ENCODE results near the gene MAPK8IP1.

MAPK8IP1 gene

GRCh38 chr11:45922425-45923082, 37.1 kb downstream of the MAPK8IP1 start, which contains the start of gene LARGE2:
TSS of gene LARGE2 (plus strand) at chr11:45922656. CDS start at chr11:45922883, 227 bp downstream.
- no peak for TF ChIP-seq CTCF (IDR thresholded peaks at IDR 0.05; ENCODE audit: insufficient read depth, low read length)
- TF ChIP-seq SPI1 (IDR thresholded peaks at IDR 0.05; ENCODE audit: borderline replicate concordance, low read depth): no peak
- no peak for TF ChIP-seq GABPA (IDR thresholded peaks at IDR 0.05; ENCODE audit: low read depth)
- Histone ChIP-seq H3K4me3 (replicated peaks; ENCODE audit: insufficient read depth, low read length) (no peak within 1 kb of the TSS), H3K27me3 (ENCODE audit: insufficient read depth, poor library complexity, severe bottlenecking) (peaks cover 18% of the 10 kb centered on the region), H3K27ac (replicated peaks) (no peak within 1 kb of the TSS)
- no peak for DNase-seq (ENCODE audit: low read depth in 1 of 2, low spot score in 1 of 2)

- no peak for DNase-seq (ENCODE audit: low read depth in 1 of 2, low spot score in 1 of 2)
- no peak overlapping the region for H3K4me3 ChIP-seq (replicated peaks; ENCODE audit: insufficient read depth, low read length)
- TF ChIP-seq POLR2AphosphoS5 (IDR thresholded peaks at IDR 0.05; ENCODE audit: low read depth): no peak
- no peak for TF ChIP-seq REST (IDR thresholded peaks at IDR 0.05; ENCODE audit: insufficient replicate concordance, low read depth)
- no peak for TF ChIP-seq SPI1 (IDR thresholded peaks at IDR 0.05; ENCODE audit: borderline replicate concordance, low read depth)
- no peak for TF ChIP-seq CTCF (IDR thresholded peaks at IDR 0.05; ENCODE audit: insufficient read depth, low read length)
- no peak for TF ChIP-seq GABPA (IDR thresholded peaks at IDR 0.05; ENCODE audit: low read depth)
- no peak overlapping the region for H3K27ac ChIP-seq (replicated peaks)
- H3K27me3 ChIP-seq (ENCODE audit: insufficient read depth, poor library complexity, severe bottlenecking): peaks cover 18% of the 10 kb centered on the region
These were observed 38.8 kb downstream of the MAPK8IP1 start for GRCh38 chr11:45924036-45924915.

GRCh38 chr11:45924927-45925326, 39.5 kb downstream of the MAPK8IP1 start:
- Histone ChIP-seq H3K4me3 (replicated peaks; ENCODE audit: insufficient read depth, low read length) (no peak overlapping the region), H3K27ac (replicated peaks) (no peak overlapping the region), H3K27me3 (ENCODE audit: insufficient read depth, poor library complexity, severe bottlenecking) (peaks cover 18% of the 10 kb centered on the region)
- TF ChIP-seq CTCF (IDR thresholded peaks at IDR 0.05; ENCODE audit: insufficient read depth, low read length): no peak
- peak; percentile 78 for TF ChIP-seq REST (IDR thresholded peaks at IDR 0.05; ENCODE audit: insufficient replicate concordance, low read depth)
- TF ChIP-seq SPI1 (IDR thresholded peaks at IDR 0.05; ENCODE audit: borderline replicate concordance, low read depth): no peak
- TF ChIP-seq GABPA (IDR thresholded peaks at IDR 0.05; ENCODE audit: low read depth): no peak
- no peak for TF ChIP-seq POLR2AphosphoS5 (IDR thresholded peaks at IDR 0.05; ENCODE audit: low read depth)
- DNase-seq (ENCODE audit: low read depth in 1 of 2, low spot score in 1 of 2): no peak

All from HL-60 (cell line).